Bronchial epithelial cell (primary cell): ENCODE data around the gene PDE8A. TPM values are rescaled to one million over a fixed set of nuclear protein-coding genes. Genes with fewer than 3 reads are reported as not detected.
A peak's percentile ranks its signal among the peaks of the same experiment; 100 is the strongest.

Experiments used
- DNase-seq: peaks from one replicate; pipeline ENCODE4 v3.0.0-alpha.2; 2010; ENCODE audit warnings: low read depth
- FAIRE-seq: peaks from 2 replicates; lab custom pipeline; 2011; peaks lifted over from hg19 to GRCh38; lab: Jason Lieb, UNC
- H3K27me3 ChIP-seq: 2 replicates; pipeline ENCODE4 v1.5.1; 2011; ENCODE audit warnings: low read length; ENCODE audit not compliant: control insufficient read depth, insufficient read depth
- H3K36me3 ChIP-seq: 2 replicates; pipeline ENCODE4 v1.5.1; 2011; ENCODE audit warnings: low read length; ENCODE audit not compliant: control insufficient read depth, insufficient read depth
- H3K4me3 ChIP-seq: 2 replicates; pipeline ENCODE4 v1.5.1; 2011; ENCODE audit warnings: mild to moderate bottlenecking, low read depth, low read length, control low read depth
- CTCF ChIP-seq: IDR thresholded peaks from 2 replicates; pipeline ENCODE4 v1.5.1; 2011; ENCODE audit warnings: mild to moderate bottlenecking, moderate library complexity, low read length, control low read depth, inconsistent platforms; ENCODE audit not compliant: insufficient read depth, severe bottlenecking
- total RNA-seq: library from RNA; depleted of rRNA; stranded (reverse); fragments of >200 nt; gene quantifications from 2 replicates; pipeline ENCODE4 v1.2.1, GENCODE V29; 2014

PDE8A gene
- total RNA-seq, 1 donor from 2014 or later = 11.6 TPM

- DNase-seq = no peak
- TF ChIP-seq CTCF = no peak
- Histone ChIP-seq H3K27me3 (no peaks in the 10 kb centered on the region), H3K36me3 (no peaks in the 10 kb centered on the region), H3K4me3 (no peak overlapping the region)
- peak; percentile 52 for FAIRE-seq
Measured at GRCh38 chr15:84973492-84974460, 7.9 kb upstream of the PDE8A start.

GRCh38 chr15:84975871-84976351 lies 5.7 kb upstream of the PDE8A start:
- Histone ChIP-seq H3K4me3 (no peak overlapping the region), H3K36me3 (no peaks in the 10 kb centered on the region), H3K27me3 (no peaks in the 10 kb centered on the region)
- no peak for DNase-seq
- FAIRE-seq = no peak
- no peak for TF ChIP-seq CTCF

- FAIRE-seq (no peak), DNase-seq (no peak)
- Histone ChIP-seq H3K4me3 (no peak overlapping the region), H3K27me3 (no peaks in the 10 kb centered on the region), H3K36me3 (no peaks in the 10 kb centered on the region)
- no peak for TF ChIP-seq CTCF
Measured at GRCh38 chr15:84976746-84977345, 4.8 kb upstream of the PDE8A start.

- no peak for TF ChIP-seq CTCF
- Histone ChIP-seq H3K36me3 (no peaks in the 10 kb centered on the region), H3K27me3 (no peaks in the 10 kb centered on the region), H3K4me3 (no peak overlapping the region)
- FAIRE-seq (no peak), DNase-seq (no peak)
Measured at GRCh38 chr15:84979651-84980050, 2.0 kb upstream of the PDE8A start.

- FAIRE-seq (no peak), DNase-seq (peak; percentile 64)
Measured at GRCh38 chr15:84980196-84981053, 1.2 kb upstream of the PDE8A start.

More at GRCh38 chr15:84980196-84981053, 1.2 kb upstream of the PDE8A start:
- Histone ChIP-seq H3K27me3 (no peaks in the 10 kb centered on the region), H3K4me3 (peak overlapping the region; percentile 77), H3K36me3 (no peaks in the 10 kb centered on the region)
- TF ChIP-seq CTCF = no peak
